Keratinocyte (primary cell): ENCODE data around the gene PEX11A. TPM values are rescaled to one million over a fixed set of nuclear protein-coding genes. Genes with fewer than 3 reads are reported as not detected.

ENCODE experiments used
- DNase-seq: peaks from one replicate; pipeline ENCODE4 v3.0.0-alpha.2; 2011; ENCODE audit warnings: low read depth, missing footprints, low spot score
- FAIRE-seq: peaks from 2 replicates; lab custom pipeline; 2011; peaks lifted over from hg19 to GRCh38; lab: Jason Lieb, UNC
- H2AFZ ChIP-seq: 2 replicates; pipeline ENCODE4 v1.6.0; 2012; ENCODE audit warnings: low read length, control low read depth, inconsistent platforms; ENCODE audit not compliant: control insufficient read depth
- H3K27ac ChIP-seq: 2 replicates; pipeline ENCODE4 v1.5.1; 2011; ENCODE audit warnings: low read length; ENCODE audit not compliant: control insufficient read depth, insufficient read depth
- H3K27me3 ChIP-seq: 3 replicates; pipeline ENCODE4 v1.6.0; 2011; ENCODE audit warnings: low read length; ENCODE audit not compliant: control insufficient read depth, insufficient read depth; ENCODE audit errors: extremely low read depth
- H3K36me3 ChIP-seq, 2 experiments: 2 replicates in 1 of 2; 3 replicates in 1 of 2; pipeline ENCODE4 v1.5.1; 2011; ENCODE audit warnings: low read length in 2 of 2, mild to moderate bottlenecking in 1 of 2; ENCODE audit not compliant: control insufficient read depth in 2 of 2, insufficient read depth in 2 of 2; ENCODE audit errors: extremely low read depth in 1 of 2
- H3K4me1 ChIP-seq: 3 replicates; pipeline ENCODE4 v1.5.1; 2011; ENCODE audit warnings: low read length; ENCODE audit not compliant: control insufficient read depth, insufficient read depth; ENCODE audit errors: extremely low read depth
- H3K4me2 ChIP-seq: 3 replicates; pipeline ENCODE4 v1.6.0; 2011; ENCODE audit warnings: low read depth, low read length; ENCODE audit not compliant: control insufficient read depth, insufficient read depth; ENCODE audit errors: extremely low read depth
- H3K4me3 ChIP-seq, 3 experiments: fragments of 200-600 bp in 1 of 3; sonication (generic) in 1 of 3; 2 replicates in 2 of 3; 3 replicates in 1 of 3; pipeline ENCODE4 v1.5.1; 2011 to 2016; ENCODE audit warnings: low read length in 3 of 3, mild to moderate bottlenecking in 3 of 3, control low read depth in 2 of 3, inconsistent platforms in 1 of 3, low read depth in 1 of 3, mixed read lengths in 1 of 3, mixed run types in 1 of 3, moderate library complexity in 1 of 3; ENCODE audit not compliant: control insufficient read depth in 2 of 3, insufficient read depth in 2 of 3; ENCODE audit errors: extremely low read depth in 1 of 3
- H3K79me2 ChIP-seq: 2 replicates; pipeline ENCODE4 v1.6.0; 2012; ENCODE audit warnings: low read length; ENCODE audit not compliant: control insufficient read depth, insufficient read depth
- H3K9ac ChIP-seq: 3 replicates; pipeline ENCODE4 v1.6.0; 2011; ENCODE audit warnings: low read length; ENCODE audit not compliant: control insufficient read depth, insufficient read depth; ENCODE audit errors: extremely low read depth
- H3K9me1 ChIP-seq: 3 replicates; pipeline ENCODE4 v1.6.0; 2011; ENCODE audit warnings: low read length; ENCODE audit not compliant: control insufficient read depth, insufficient read depth; ENCODE audit errors: extremely low read depth
- H3K9me3 ChIP-seq: 2 replicates; pipeline ENCODE4 v1.5.1; 2012; ENCODE audit warnings: low read depth, low read length; ENCODE audit not compliant: control insufficient read depth
- H4K20me1 ChIP-seq: 3 replicates; pipeline ENCODE4 v1.6.0; 2011; ENCODE audit warnings: low read length; ENCODE audit not compliant: control insufficient read depth, insufficient read depth; ENCODE audit errors: extremely low read depth
- EZH2 ChIP-seq: IDR thresholded peaks from one replicate; pipeline ENCODE4 v1.6.1; 2012; ENCODE audit warnings: inconsistent platforms, mild to moderate bottlenecking, low read length, moderate library complexity
- dilution Hi-C: fragments of 300-500 bp; cut with MboI; formaldehyde crosslinking; loops from one replicate; pipeline ENCODE4 v1.7.0; 2020; ENCODE audit warnings: low sequenced_read_pairs; ENCODE audit not compliant: extremely low pct_ligation_motif_present
- polyA plus RNA-seq, 5 experiments: library from polyadenylated mRNA; depleted of rRNA in 3 of 5; stranded (reverse) in 3 of 5; stranded (forward) in 1 of 5; unstranded in 1 of 5; fragments of >200 nt; gene quantifications; 1 replicate in 1 of 5; 2 replicates in 3 of 5; 3 replicates in 1 of 5; pipeline versions ENCODE4 v1.2.1 to v1.2.3, GENCODE V29; 2011 to 2012; ENCODE audit warnings: missing spikeins in 2 of 5, low read depth in 1 of 5, low replicate concordance in 1 of 5
- small RNA-seq, 3 experiments: library from RNA; depleted of rRNA; stranded (forward); fragments of <200 nt; gene quantifications; one replicate each; pipeline ENCODE3, GENCODE V24; 2012; ENCODE audit warnings: low read depth in 3 of 3, low replicate concordance in 1 of 3; ENCODE audit not compliant: insufficient read length in 3 of 3
- TF ChIP-seq, protein P1 (sequence below), 3 experiments: IDR thresholded peaks in 1 of 3; conservative IDR thresholded peaks in 1 of 3; optimal IDR thresholded peaks in 1 of 3; 2 replicates in 2 of 3; 3 replicates in 1 of 3; pipeline versions ENCODE3 to v1.5.1; 2011; ENCODE audit warnings: low read length in 3 of 3, mild to moderate bottlenecking in 3 of 3, moderate library complexity in 2 of 3, control low read depth in 1 of 3, inconsistent platforms in 1 of 3; ENCODE audit not compliant: insufficient read depth in 2 of 3; ENCODE audit errors: extremely low read depth in 1 of 3

PEX11A gene
- polyA plus RNA-seq, 1 donor (not counting 4 experiments of a cell fraction or from before 2014, with no cell fraction given), result 6.0 TPM

DNA sequence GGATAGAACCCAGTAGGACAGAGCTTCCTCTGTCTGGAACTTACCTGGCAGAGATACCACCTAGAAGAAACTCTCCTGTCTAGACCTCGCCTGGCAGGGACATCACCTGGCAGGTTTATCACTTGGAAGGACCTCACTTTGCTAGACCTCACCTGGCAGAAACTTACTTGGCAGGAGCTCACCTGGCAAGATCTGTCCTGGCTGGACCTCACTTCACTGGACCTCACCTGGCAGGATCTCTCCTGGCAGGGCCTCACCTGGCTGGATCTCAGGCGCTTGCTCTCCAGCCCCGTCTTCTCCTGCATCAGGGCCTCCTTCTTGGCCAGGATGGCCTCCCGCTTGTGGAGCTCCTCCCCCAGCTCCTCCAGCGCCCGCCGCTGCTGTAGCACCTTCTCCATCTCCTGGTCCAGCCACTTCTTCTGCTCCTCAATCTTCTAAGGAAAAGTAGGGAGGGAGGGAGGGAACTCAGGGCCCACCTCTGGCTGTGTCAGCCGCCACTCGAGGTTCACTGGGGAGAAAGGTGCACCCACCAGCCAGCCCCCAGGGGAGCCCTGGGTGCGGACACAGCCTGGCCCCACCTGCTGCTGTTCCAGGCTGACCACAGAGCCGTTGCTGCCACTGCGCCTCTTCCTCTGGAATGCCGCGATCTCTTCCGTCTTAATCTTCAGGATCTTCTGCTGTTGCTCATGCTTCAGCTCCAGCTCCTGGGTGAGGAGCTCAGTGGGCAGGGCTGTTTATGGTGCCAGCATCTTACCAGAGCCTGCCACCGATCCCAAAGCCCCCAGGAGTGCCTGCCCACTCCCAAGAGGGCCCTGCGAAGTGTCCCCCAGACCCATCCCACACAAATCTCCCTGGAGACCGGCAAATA lies 57.8 kb downstream of the PEX11A start:
- no peaks in the 10 kb centered on the region for H3K27me3 ChIP-seq
- no peaks in the 10 kb centered on the region for H3K79me2 ChIP-seq
- no peak overlapping the region for H3K27ac ChIP-seq
- H3K9me3 ChIP-seq, result no peaks in the 10 kb centered on the region
- H3K9me1 ChIP-seq, result no peaks in the 10 kb centered on the region
- dilution Hi-C loops, result no loop called here
- H4K20me1 ChIP-seq, result no peaks in the 10 kb centered on the region
- peaks cover 13 to 16% of the 10 kb centered on the region in 2 experiments for H3K36me3 ChIP-seq
- no peak overlapping the region for H3K4me3 ChIP-seq
- DNase-seq, result no peak
- H2AFZ ChIP-seq, result no peak overlapping the region
- no peak overlapping the region for H3K4me2 ChIP-seq
- TF ChIP-seq, protein P1, sequence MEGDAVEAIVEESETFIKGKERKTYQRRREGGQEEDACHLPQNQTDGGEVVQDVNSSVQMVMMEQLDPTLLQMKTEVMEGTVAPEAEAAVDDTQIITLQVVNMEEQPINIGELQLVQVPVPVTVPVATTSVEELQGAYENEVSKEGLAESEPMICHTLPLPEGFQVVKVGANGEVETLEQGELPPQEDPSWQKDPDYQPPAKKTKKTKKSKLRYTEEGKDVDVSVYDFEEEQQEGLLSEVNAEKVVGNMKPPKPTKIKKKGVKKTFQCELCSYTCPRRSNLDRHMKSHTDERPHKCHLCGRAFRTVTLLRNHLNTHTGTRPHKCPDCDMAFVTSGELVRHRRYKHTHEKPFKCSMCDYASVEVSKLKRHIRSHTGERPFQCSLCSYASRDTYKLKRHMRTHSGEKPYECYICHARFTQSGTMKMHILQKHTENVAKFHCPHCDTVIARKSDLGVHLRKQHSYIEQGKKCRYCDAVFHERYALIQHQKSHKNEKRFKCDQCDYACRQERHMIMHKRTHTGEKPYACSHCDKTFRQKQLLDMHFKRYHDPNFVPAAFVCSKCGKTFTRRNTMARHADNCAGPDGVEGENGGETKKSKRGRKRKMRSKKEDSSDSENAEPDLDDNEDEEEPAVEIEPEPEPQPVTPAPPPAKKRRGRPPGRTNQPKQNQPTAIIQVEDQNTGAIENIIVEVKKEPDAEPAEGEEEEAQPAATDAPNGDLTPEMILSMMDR (optimal IDR thresholded peaks at IDR 0.05 in 1 of 3, IDR thresholded peaks at IDR 0.05 in 1 of 3, conservative IDR thresholded peaks at IDR 0.05 in 1 of 3; ENCODE audit: extremely low read depth in 1 of 3, insufficient read depth in 2 of 3, low read length in 3 of 3), result no peak
- TF ChIP-seq EZH2, result no peak
- no peak for FAIRE-seq
- H3K9ac ChIP-seq, result no peak overlapping the region
- no peaks in the 10 kb centered on the region for H3K4me1 ChIP-seq

DNA sequence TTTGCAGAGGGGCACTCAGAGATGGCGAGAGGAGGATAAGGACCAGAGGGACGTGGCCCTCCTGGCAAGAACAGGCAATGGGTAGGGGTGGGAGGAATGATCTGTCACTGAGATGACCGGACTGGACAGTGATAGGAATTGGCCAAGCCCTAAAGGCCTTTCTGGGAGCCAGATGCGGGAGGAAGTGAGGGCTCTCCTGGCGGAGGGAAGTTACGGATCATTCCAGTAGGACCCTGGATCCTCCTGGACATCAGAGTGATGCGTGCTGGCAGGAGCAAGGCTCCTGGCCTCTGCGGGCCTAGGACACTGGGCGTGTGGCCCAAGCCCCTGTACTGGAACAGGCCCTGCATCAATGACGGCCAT lies 58.7 kb downstream of the PEX11A start:
- Histone ChIP-seq H3K79me2 (no peaks in the 10 kb centered on the region), H3K36me3 (peaks cover 13 to 24% of the 10 kb centered on the region in 2 experiments), H3K4me3 (no peak overlapping the region), H3K4me1 (no peaks in the 10 kb centered on the region), H3K27me3 (no peaks in the 10 kb centered on the region), H2AFZ (no peak overlapping the region), H3K9me3 (no peaks in the 10 kb centered on the region), H3K9ac (no peak overlapping the region), H3K4me2 (no peak overlapping the region), H3K9me1 (no peaks in the 10 kb centered on the region), H4K20me1 (no peaks in the 10 kb centered on the region), H3K27ac (no peak overlapping the region)
- dilution Hi-C loops, result no loop called here
- no peak for FAIRE-seq
- TF ChIP-seq, protein P1 (optimal IDR thresholded peaks at IDR 0.05 in 1 of 3, IDR thresholded peaks at IDR 0.05 in 1 of 3, conservative IDR thresholded peaks at IDR 0.05 in 1 of 3; ENCODE audit: extremely low read depth in 1 of 3, insufficient read depth in 2 of 3, low read length in 3 of 3), result no peak
- no peak for TF ChIP-seq EZH2
- DNase-seq, result no peak

Small RNA genes lying within 50 kb of the gene (small RNA-seq; reads per million reads assigned to genes)
- 0 to 0.75 (median 0) reads per million in 3 experiments for gene RNU6-132P

Other genes with a start within 250 kb of the PEX11A start
- 6.9 to 41.3 TPM (median 8.9 TPM) in 3 replicates for gene RHCG, start 194.2 kb downstream of the PEX11A start, polyA plus RNA-seq
- gene TICRR, start 115.3 kb downstream of the PEX11A start, polyA plus RNA-seq, result 0.82 to 4.0 TPM (median 2.9 TPM) in 3 replicates
- 0.54 to 0.82 TPM (median 0.75 TPM) in 3 replicates for gene KIF7, start 35.3 kb downstream of the PEX11A start, polyA plus RNA-seq
- gene PLIN1, start 11.4 kb downstream of the PEX11A start, polyA plus RNA-seq, result 0.24 to 0.30 TPM in 2 of 3 replicates, not detected in the other
- gene WDR93, start 57 bp upstream of the PEX11A start, polyA plus RNA-seq, result 0.05 to 0.08 TPM in 2 of 3 replicates, not detected in the other
- gene MESP1, start 60.5 kb upstream of the PEX11A start, polyA plus RNA-seq, result 0.05 TPM in 1 of 3 replicates, not detected in the others
- 0.16 to 0.39 TPM (median 0.22 TPM) in 3 replicates for gene MESP2, start 85.6 kb upstream of the PEX11A start, polyA plus RNA-seq
- gene ANPEP, start 124.1 kb upstream of the PEX11A start, polyA plus RNA-seq, result 0.59 to 5.2 TPM (median 1.00 TPM) in 3 replicates
- gene AP3S2, start 203.2 kb upstream of the PEX11A start, polyA plus RNA-seq, result 22.9 to 39.2 TPM (median 34.6 TPM) in 3 replicates
- gene ARPIN, start 222.2 kb upstream of the PEX11A start, polyA plus RNA-seq, result 6.2 to 10.1 TPM (median 9.0 TPM) in 3 replicates